ENCODE measurements around the gene TTC7B.

TTC7B gene

DNA sequence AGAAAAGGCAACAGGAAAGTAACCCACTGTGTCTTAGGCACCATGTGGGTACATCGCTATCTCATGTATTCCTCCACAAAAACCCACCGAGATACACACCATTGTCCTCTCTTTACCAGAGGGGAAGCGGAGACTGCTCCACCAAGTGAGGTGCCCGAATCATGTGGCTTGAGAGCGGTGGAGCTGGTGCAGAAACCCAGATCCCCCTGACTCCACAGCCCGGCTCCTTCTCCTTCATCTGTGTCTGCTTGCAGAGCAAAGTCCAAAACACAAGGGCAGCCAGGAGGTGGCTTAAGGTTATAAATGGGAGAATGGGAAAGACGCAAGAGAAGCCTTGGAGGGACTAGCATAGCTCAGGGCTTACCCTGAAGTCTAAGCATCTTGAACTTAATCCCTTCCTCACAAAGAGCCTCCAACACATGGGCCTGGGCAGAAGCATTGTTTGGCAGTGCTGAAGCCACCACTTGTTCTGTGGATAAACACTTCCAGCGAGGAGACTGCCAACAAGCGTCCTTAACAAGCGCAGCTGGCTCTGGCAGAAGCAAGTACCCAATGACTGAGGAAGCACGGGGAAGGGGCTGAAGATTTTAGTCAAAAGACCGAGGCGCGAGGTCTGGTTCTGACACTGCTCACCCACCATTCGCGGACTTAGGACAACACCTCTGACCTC is 83.0 kb downstream of the TTC7B start:
- H4K20me1 ChIP-seq (ENCODE audit: low read depth, low read length) = no peaks in the 10 kb centered on the region
- H3K9me3 ChIP-seq (ENCODE audit: insufficient read depth, low read length) = no peaks in the 10 kb centered on the region
- H3K9me2 ChIP-seq (replicated peaks; ENCODE audit: insufficient read depth, low read length) = no peaks in the 10 kb centered on the region
- H3K9ac ChIP-seq (ENCODE audit: low read length) = no peak overlapping the region
- H3K36me3 ChIP-seq (ENCODE audit: low read length) = no peaks in the 10 kb centered on the region
- H3K27me3 ChIP-seq (ENCODE audit: low read length) = no peaks in the 10 kb centered on the region
- no peak overlapping the region for H2AFZ ChIP-seq (ENCODE audit: low read depth, low read length, severe bottlenecking)
- TF ChIP-seq EZH2phosphoT487 (conservative IDR thresholded peaks at IDR 0.05; ENCODE audit: low read length) = no peak
- TF ChIP-seq, protein P1, sequence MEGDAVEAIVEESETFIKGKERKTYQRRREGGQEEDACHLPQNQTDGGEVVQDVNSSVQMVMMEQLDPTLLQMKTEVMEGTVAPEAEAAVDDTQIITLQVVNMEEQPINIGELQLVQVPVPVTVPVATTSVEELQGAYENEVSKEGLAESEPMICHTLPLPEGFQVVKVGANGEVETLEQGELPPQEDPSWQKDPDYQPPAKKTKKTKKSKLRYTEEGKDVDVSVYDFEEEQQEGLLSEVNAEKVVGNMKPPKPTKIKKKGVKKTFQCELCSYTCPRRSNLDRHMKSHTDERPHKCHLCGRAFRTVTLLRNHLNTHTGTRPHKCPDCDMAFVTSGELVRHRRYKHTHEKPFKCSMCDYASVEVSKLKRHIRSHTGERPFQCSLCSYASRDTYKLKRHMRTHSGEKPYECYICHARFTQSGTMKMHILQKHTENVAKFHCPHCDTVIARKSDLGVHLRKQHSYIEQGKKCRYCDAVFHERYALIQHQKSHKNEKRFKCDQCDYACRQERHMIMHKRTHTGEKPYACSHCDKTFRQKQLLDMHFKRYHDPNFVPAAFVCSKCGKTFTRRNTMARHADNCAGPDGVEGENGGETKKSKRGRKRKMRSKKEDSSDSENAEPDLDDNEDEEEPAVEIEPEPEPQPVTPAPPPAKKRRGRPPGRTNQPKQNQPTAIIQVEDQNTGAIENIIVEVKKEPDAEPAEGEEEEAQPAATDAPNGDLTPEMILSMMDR (IDR thresholded peaks at IDR 0.05; ENCODE audit: insufficient read depth, low read length, poor library complexity, severe bottlenecking) = no peak
- H3F3A ChIP-seq (ENCODE audit: insufficient read depth) = no peaks in the 10 kb centered on the region
- no peak overlapping the region for H3K4me3 ChIP-seq (ENCODE audit: insufficient read depth, low read length, poor library complexity, severe bottlenecking)
- H3K79me2 ChIP-seq (ENCODE audit: insufficient read depth, low read length) = no peaks in the 10 kb centered on the region
- H3K27ac ChIP-seq (ENCODE audit: low read depth, low read length) = no peak overlapping the region
- H3K4me2 ChIP-seq (ENCODE audit: low read depth, low read length, poor library complexity, severe bottlenecking) = no peak overlapping the region

DNA sequence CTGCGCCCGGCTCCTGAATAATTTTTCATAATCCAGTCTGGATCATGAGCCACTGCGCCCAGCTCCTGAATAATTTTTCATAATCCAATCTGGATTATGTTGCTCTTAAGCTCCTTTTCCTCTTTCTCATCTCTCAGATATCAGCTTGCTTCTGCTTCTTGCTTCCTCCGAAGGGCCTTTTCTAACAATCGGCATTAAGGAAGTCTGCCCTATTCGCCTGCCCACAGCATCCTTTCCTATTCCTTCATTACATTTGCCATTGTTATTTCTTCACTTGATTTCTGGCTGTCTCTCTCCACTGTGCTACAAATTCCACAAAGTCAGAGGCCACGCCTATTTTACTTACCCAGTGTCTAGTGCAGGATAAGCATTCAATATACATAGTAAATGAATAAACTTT is 83.5 kb downstream of the TTC7B start:
- Histone ChIP-seq H3K36me3 (ENCODE audit: low read length) (no peaks in the 10 kb centered on the region), H3K9me3 (ENCODE audit: insufficient read depth, low read length) (no peaks in the 10 kb centered on the region)
- TF ChIP-seq, protein P1 (IDR thresholded peaks at IDR 0.05; ENCODE audit: insufficient read depth, low read length, poor library complexity, severe bottlenecking) = no peak
- TF ChIP-seq EZH2phosphoT487 (conservative IDR thresholded peaks at IDR 0.05; ENCODE audit: low read length) = no peak

DNA sequence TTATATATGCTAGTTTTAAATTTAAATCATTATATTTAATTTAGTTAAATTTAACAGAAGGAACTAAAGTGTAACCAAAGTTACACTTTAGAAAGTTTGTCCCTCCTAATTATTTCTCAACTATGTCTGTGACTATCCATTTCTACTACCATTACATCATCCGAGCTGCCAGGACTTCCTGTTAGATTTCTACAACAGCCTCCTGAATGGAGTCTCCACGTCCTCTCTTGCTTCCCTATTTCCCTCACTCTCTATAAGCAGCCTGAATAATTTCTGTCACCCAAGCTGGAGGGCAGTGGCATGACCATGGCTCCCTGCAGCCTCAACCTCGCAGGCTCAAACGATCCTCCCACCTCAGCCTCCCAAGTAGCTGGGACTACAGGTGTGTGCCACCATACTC is 84.1 kb downstream of the TTC7B start:
- Histone ChIP-seq H3K27me3 (ENCODE audit: low read length) (no peaks in the 10 kb centered on the region), H3K36me3 (ENCODE audit: low read length) (no peaks in the 10 kb centered on the region), H3K27ac (ENCODE audit: low read depth, low read length) (no peak overlapping the region), H3K4me2 (ENCODE audit: low read depth, low read length, poor library complexity, severe bottlenecking) (no peak overlapping the region), H3K9ac (ENCODE audit: low read length) (no peak overlapping the region), H2AFZ (ENCODE audit: low read depth, low read length, severe bottlenecking) (no peak overlapping the region), H3F3A (ENCODE audit: insufficient read depth) (no peaks in the 10 kb centered on the region), H3K9me3 (ENCODE audit: insufficient read depth, low read length) (no peaks in the 10 kb centered on the region), H4K20me1 (ENCODE audit: low read depth, low read length) (no peaks in the 10 kb centered on the region), H3K4me3 (ENCODE audit: insufficient read depth, low read length, poor library complexity, severe bottlenecking) (no peak overlapping the region), H3K9me2 (replicated peaks; ENCODE audit: insufficient read depth, low read length) (no peaks in the 10 kb centered on the region), H3K79me2 (ENCODE audit: insufficient read depth, low read length) (no peaks in the 10 kb centered on the region)
- TF ChIP-seq, protein P1 (IDR thresholded peaks at IDR 0.05; ENCODE audit: insufficient read depth, low read length, poor library complexity, severe bottlenecking) = no peak
- no peak for TF ChIP-seq EZH2phosphoT487 (conservative IDR thresholded peaks at IDR 0.05; ENCODE audit: low read length)

More for the DNA sequence above, 83.5 kb downstream of the TTC7B start:
- Histone ChIP-seq H4K20me1 (ENCODE audit: low read depth, low read length) (no peaks in the 10 kb centered on the region), H3K4me3 (ENCODE audit: insufficient read depth, low read length, poor library complexity, severe bottlenecking) (no peak overlapping the region), H3K79me2 (ENCODE audit: insufficient read depth, low read length) (no peaks in the 10 kb centered on the region), H3K27ac (ENCODE audit: low read depth, low read length) (no peak overlapping the region), H3K9ac (ENCODE audit: low read length) (no peak overlapping the region), H3K4me2 (ENCODE audit: low read depth, low read length, poor library complexity, severe bottlenecking) (no peak overlapping the region), H3F3A (ENCODE audit: insufficient read depth) (no peaks in the 10 kb centered on the region), H2AFZ (ENCODE audit: low read depth, low read length, severe bottlenecking) (no peak overlapping the region), H3K9me2 (replicated peaks; ENCODE audit: insufficient read depth, low read length) (no peaks in the 10 kb centered on the region), H3K27me3 (ENCODE audit: low read length) (no peaks in the 10 kb centered on the region)

Measured in SU-DHL-6 (cell line).